HCT116 (cell line): ENCODE results near the gene SPTBN4. TPM values are rescaled to one million over a fixed set of nuclear protein-coding genes. Genes with fewer than 3 reads are reported as not detected.

Source experiments
- ATAC-seq: fragments of 200-7000 bp; cut with Tn5 transposase; 2 replicates; pipeline ENCODE4 v1.9.1; 2020; ENCODE audit warnings: mild to moderate bottlenecking, moderate library complexity
- BruUV-seq: library from RNA; stranded (reverse); fragments of 400-500 nt; replicated peaks from 2 replicates; lab custom pipeline; 2021; lab: Mats Ljungman, UMichigan
- CTCF ChIA-PET: fragments of 300-600 bp; sonication (Branson Sonifier 250); formaldehyde crosslinking; loops from one replicate; lab custom pipeline; 2021; ENCODE audit warnings: antibody characterized with exemption; lab: Charles Lee
- POLR2A ChIA-PET: fragments of 300-600, 350-600 bp; sonication (Branson Sonifier 250); formaldehyde crosslinking; loops from one replicate; lab custom pipeline; 2021; ENCODE audit warnings: antibody characterized with exemption; lab: Charles Lee
- RAD21 ChIA-PET, 2 experiments: fragments of 300-600 bp; sonication (Branson Sonifier 250); formaldehyde crosslinking; loops; one replicate each; lab custom pipeline; 2023; ENCODE audit warnings: low total read pairs in 2 of 2; ENCODE audit not compliant: uncharacterized antibody in 2 of 2, unreplicated experiment in 2 of 2, low non-redundant PET in 1 of 2; lab: Charles Lee
- DNase-seq: peaks from one replicate; pipeline ENCODE4 v3.0.0-alpha.2; 2010; ENCODE audit warnings: low read depth, low spot score
- H2AFZ ChIP-seq: fragments of 200-600 bp; shearing (Covaris generic), sonication (generic); 2 replicates; pipeline ENCODE4 v1.6.1; 2017; ENCODE audit warnings: low read depth, mixed run types, mixed read lengths, antibody characterized with exemption, low read length; ENCODE audit not compliant: poor library complexity, severe bottlenecking
- H3K27ac ChIP-seq: 2 replicates; pipeline ENCODE4 v1.5.1; 2012; ENCODE audit warnings: low read depth, low read length
- H3K27me3 ChIP-seq: fragments of 200-600 bp; sonication (generic); 2 replicates; pipeline ENCODE4 v1.6.1; 2016; ENCODE audit warnings: mixed run types, low read length, mixed read lengths; ENCODE audit not compliant: insufficient read depth
- H3K36me3 ChIP-seq, 2 experiments: fragments of 200-500 bp in 1 of 2; fragments of 200-600 bp in 1 of 2; sonication (Bioruptor generic) in 1 of 2; sonication (generic) in 1 of 2; 2 replicates each; pipeline versions ENCODE4 v1.5.1 to v1.6.1; 2014 to 2016; ENCODE audit warnings: low read length in 2 of 2, inconsistent platforms in 1 of 2, mixed read lengths in 1 of 2, mixed run types in 1 of 2; ENCODE audit not compliant: insufficient read depth in 2 of 2, control insufficient read depth in 1 of 2
- H3K4me1 ChIP-seq, 2 experiments: fragments of 200-600 bp in 1 of 2; sonication (generic) in 1 of 2; 2 replicates each; pipeline versions ENCODE4 v1.5.1 to v1.6.1; 2012 to 2017; ENCODE audit warnings: low read length in 2 of 2, inconsistent platforms in 1 of 2, mild to moderate bottlenecking in 1 of 2, mixed read lengths in 1 of 2, mixed run types in 1 of 2, moderate library complexity in 1 of 2; ENCODE audit not compliant: insufficient read depth in 2 of 2, control insufficient read depth in 1 of 2
- H3K4me2 ChIP-seq: fragments of 200-600 bp; sonication (generic); 2 replicates; pipeline ENCODE4 v1.6.1; 2017; ENCODE audit warnings: mixed run types, low read length, mixed read lengths
- H3K4me3 ChIP-seq, 2 experiments: fragments of 200-600 bp in 1 of 2; sonication (generic) in 1 of 2; replicated peaks in 1 of 2; 2 replicates each; pipeline ENCODE4 v1.5.1; 2011 to 2016; ENCODE audit warnings: low read length in 2 of 2, control low read depth in 1 of 2, low read depth in 1 of 2, mild to moderate bottlenecking in 1 of 2, mixed read lengths in 1 of 2, mixed run types in 1 of 2
- H3K79me2 ChIP-seq: fragments of 200-600 bp; sonication (generic); 2 replicates; pipeline ENCODE4 v1.6.1; 2017; ENCODE audit warnings: mild to moderate bottlenecking, mixed run types, low read length, moderate library complexity, mixed read lengths; ENCODE audit not compliant: insufficient read depth
- H3K9ac ChIP-seq: fragments of 200-600 bp; sonication (generic); 2 replicates; pipeline ENCODE4 v1.6.1; 2016; ENCODE audit warnings: low read length, mixed read lengths
- H3K9me2 ChIP-seq: fragments of 200-600 bp; sonication (generic), shearing (Covaris generic); 2 replicates; pipeline ENCODE4 v1.6.1; 2017; ENCODE audit warnings: mixed run types, mild to moderate bottlenecking, moderate library complexity; ENCODE audit not compliant: insufficient read depth
- H3K9me3 ChIP-seq, 2 experiments: fragments of 200-500 bp in 1 of 2; fragments of 200-600 bp in 1 of 2; sonication (Bioruptor generic) in 1 of 2; sonication (generic) in 1 of 2; 2 replicates each; pipeline ENCODE4 v1.6.1; 2014 to 2017; ENCODE audit warnings: low read length in 2 of 2, mixed read lengths in 2 of 2, inconsistent platforms in 1 of 2, low read depth in 1 of 2, mild to moderate bottlenecking in 1 of 2, mixed run types in 1 of 2, moderate library complexity in 1 of 2; ENCODE audit not compliant: control insufficient read depth in 1 of 2, insufficient read depth in 1 of 2
- H4K20me1 ChIP-seq: fragments of 200-600 bp; sonication (generic), shearing (Covaris generic); 2 replicates; pipeline ENCODE4 v1.6.1; 2017; ENCODE audit warnings: mixed run types, mild to moderate bottlenecking, moderate library complexity; ENCODE audit not compliant: insufficient read depth
- CBX3 ChIP-seq: IDR thresholded peaks from 2 replicates; pipeline ENCODE4 v1.6.1; 2012; ENCODE audit warnings: low read depth
- ELF1 ChIP-seq: IDR thresholded peaks from 2 replicates; pipeline ENCODE4 v1.6.1; 2012; ENCODE audit warnings: low read depth, borderline replicate concordance
- EZH2 ChIP-seq: fragments of 200-600 bp; sonication (generic); IDR thresholded peaks from 2 replicates; pipeline ENCODE4 v1.6.1; 2017; ENCODE audit warnings: antibody characterized with exemption, mixed run types
- EZH2phosphoT487 ChIP-seq: fragments of 200-600 bp; IDR thresholded peaks from 2 replicates; pipeline ENCODE4 v1.6.1; 2018; ENCODE audit warnings: antibody characterized with exemption, borderline replicate concordance
- POLR2AphosphoS5 ChIP-seq: IDR thresholded peaks from 2 replicates; pipeline ENCODE4 v1.6.1; 2011; ENCODE audit warnings: mild to moderate bottlenecking, low read depth, low read length, moderate library complexity
- RAD21 ChIP-seq: IDR thresholded peaks from 2 replicates; pipeline ENCODE4 v1.6.1; 2012; ENCODE audit warnings: low read depth, mild to moderate bottlenecking
- SIN3A ChIP-seq: IDR thresholded peaks from 2 replicates; pipeline ENCODE4 v1.6.1; 2012; ENCODE audit warnings: low read depth
- SRF ChIP-seq: IDR thresholded peaks from 2 replicates; pipeline ENCODE4 v1.6.1; 2012; ENCODE audit warnings: low read depth
- YY1 ChIP-seq: IDR thresholded peaks from 2 replicates; pipeline ENCODE4 v1.6.1; 2011; ENCODE audit warnings: low read length, low read depth, moderate library complexity, mild to moderate bottlenecking; ENCODE audit not compliant: insufficient replicate concordance; ENCODE audit errors: extremely low read depth
- ZNF274 ChIP-seq: fragments of 200-500 bp; sonication (Bioruptor generic); IDR thresholded peaks from 2 replicates; pipeline ENCODE4 v1.6.1; 2014; ENCODE audit warnings: mild to moderate bottlenecking, low read depth, low read length, inconsistent platforms
- intact Hi-C: fragments of 100-400 bp; cut with micrococcal nuclease; formaldehyde crosslinking; loops from 2 replicates; pipeline ENCODE4 v1.10.0; 2022
- total RNA-seq: library from RNA; stranded (reverse); gene quantifications from one replicate; pipeline ENCODE4 v1.2.1, GENCODE V29; 2021; ENCODE audit not compliant: unreplicated experiment
- TF ChIP-seq, protein P1 (sequence below), 3 experiments: fragments of 200-600 bp in 1 of 3; sonication (generic) in 1 of 3; IDR thresholded peaks in 2 of 3; conservative IDR thresholded peaks in 1 of 3; 2 replicates each; pipeline ENCODE4 v1.5.1; 2012 to 2017; ENCODE audit warnings: low read depth in 2 of 3, low read length in 2 of 3, antibody characterized with exemption in 1 of 3, borderline replicate concordance in 1 of 3, control low read depth in 1 of 3, mild to moderate bottlenecking in 1 of 3, mixed read lengths in 1 of 3, mixed run types in 1 of 3, moderate library complexity in 1 of 3; ENCODE audit not compliant: insufficient read depth in 1 of 3
- TF ChIP-seq, protein P2 (sequence below): IDR thresholded peaks from 2 replicates; pipeline ENCODE4 v1.6.1; 2011; ENCODE audit warnings: mild to moderate bottlenecking, low read length, moderate library complexity; ENCODE audit not compliant: insufficient replicate concordance; ENCODE audit errors: extremely low read depth

The SPTBN4 gene
- total RNA-seq, 1 experiment from 2014 or later, result 4.6 TPM

DNA sequence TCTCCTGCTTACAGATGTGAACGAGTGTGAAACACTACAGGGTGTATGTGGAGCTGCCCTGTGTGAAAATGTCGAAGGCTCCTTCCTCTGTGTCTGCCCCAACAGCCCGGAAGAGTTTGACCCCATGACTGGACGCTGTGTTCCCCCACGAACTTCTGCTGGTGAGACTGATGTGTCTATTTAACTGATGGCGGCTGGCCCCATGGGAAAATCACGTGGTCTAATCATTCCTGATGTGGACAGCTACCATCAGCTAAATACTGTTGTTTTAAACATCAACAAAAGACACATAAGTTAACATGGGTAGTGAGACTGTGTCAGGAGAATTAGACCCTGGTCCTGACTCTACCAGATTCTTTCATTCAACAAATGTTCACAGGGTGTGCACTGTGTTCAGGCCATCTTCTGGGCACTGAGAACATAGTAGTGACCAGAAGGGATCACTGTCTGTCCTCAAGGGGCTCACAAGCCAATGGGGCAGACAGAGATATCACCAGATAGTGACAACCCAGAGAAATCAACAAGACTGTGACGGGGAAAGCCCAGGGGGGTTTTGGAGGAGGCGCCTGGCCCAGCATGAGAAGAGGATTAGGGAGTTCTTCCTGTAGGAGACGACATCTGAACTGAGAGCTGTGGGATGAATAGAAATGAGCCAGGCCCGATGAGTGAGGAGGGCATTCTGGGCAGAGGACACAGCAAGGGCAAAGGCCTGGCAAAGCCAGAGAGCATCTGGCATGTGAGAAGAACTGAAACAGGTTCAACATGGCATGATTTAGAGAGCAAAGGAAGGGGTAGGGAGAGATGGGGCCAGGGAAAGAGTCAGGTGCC lies 152.7 kb downstream of the SPTBN4 start:
- Histone ChIP-seq H3K9me3 (no peaks in the 10 kb centered on the region), H3K4me2 (no peak overlapping the region)
- BruUV-seq, result no TSS peak
- CTCF ChIA-PET, result interaction anchor here (2.6 kb wide), 1 partner anchor 15 kb away, joined by 9 read pairs; no protein-coding TSS in a partner anchor
- TF ChIP-seq ELF1 (no peak), SIN3A (no peak), YY1 (no peak), EZH2phosphoT487 (no peak), EZH2 (no peak), SRF (no peak), RAD21 (no peak), CBX3 (no peak), ZNF274 (no peak), POLR2AphosphoS5 (no peak)
- TF ChIP-seq, protein P1, sequence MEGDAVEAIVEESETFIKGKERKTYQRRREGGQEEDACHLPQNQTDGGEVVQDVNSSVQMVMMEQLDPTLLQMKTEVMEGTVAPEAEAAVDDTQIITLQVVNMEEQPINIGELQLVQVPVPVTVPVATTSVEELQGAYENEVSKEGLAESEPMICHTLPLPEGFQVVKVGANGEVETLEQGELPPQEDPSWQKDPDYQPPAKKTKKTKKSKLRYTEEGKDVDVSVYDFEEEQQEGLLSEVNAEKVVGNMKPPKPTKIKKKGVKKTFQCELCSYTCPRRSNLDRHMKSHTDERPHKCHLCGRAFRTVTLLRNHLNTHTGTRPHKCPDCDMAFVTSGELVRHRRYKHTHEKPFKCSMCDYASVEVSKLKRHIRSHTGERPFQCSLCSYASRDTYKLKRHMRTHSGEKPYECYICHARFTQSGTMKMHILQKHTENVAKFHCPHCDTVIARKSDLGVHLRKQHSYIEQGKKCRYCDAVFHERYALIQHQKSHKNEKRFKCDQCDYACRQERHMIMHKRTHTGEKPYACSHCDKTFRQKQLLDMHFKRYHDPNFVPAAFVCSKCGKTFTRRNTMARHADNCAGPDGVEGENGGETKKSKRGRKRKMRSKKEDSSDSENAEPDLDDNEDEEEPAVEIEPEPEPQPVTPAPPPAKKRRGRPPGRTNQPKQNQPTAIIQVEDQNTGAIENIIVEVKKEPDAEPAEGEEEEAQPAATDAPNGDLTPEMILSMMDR (IDR thresholded peaks at IDR 0.05 in 2 of 3, conservative IDR thresholded peaks at IDR 0.05 in 1 of 3; ENCODE audit: borderline replicate concordance in 1 of 3, insufficient read depth in 1 of 3, low read depth in 2 of 3, low read length in 2 of 3), result no peak
- TF ChIP-seq, protein P2, sequence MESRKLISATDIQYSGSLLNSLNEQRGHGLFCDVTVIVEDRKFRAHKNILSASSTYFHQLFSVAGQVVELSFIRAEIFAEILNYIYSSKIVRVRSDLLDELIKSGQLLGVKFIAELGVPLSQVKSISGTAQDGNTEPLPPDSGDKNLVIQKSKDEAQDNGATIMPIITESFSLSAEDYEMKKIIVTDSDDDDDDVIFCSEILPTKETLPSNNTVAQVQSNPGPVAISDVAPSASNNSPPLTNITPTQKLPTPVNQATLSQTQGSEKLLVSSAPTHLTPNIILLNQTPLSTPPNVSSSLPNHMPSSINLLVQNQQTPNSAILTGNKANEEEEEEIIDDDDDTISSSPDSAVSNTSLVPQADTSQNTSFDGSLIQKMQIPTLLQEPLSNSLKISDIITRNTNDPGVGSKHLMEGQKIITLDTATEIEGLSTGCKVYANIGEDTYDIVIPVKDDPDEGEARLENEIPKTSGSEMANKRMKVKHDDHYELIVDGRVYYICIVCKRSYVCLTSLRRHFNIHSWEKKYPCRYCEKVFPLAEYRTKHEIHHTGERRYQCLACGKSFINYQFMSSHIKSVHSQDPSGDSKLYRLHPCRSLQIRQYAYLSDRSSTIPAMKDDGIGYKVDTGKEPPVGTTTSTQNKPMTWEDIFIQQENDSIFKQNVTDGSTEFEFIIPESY, result no peak
- TF ChIP-seq, all 23 proteins: peak for 0
- no peak overlapping the region for H3K9ac ChIP-seq
- no peaks in the 10 kb centered on the region for H3K9me2 ChIP-seq
- POLR2A ChIA-PET, result no interaction called here
- ATAC-seq (no peak), DNase-seq (no peak)
- no peak overlapping the region for H2AFZ ChIP-seq
- H4K20me1 ChIP-seq, result no peaks in the 10 kb centered on the region
- no peaks in the 10 kb centered on the region for H3K27me3 ChIP-seq
- intact Hi-C loops, result no loop called here
- H3K27ac ChIP-seq, result no peak overlapping the region
- H3K36me3 ChIP-seq, result peaks cover 24 to 28% of the 10 kb centered on the region in 2 experiments; a peak in 3 of 4 replicates
- RAD21 ChIA-PET, result no interaction called here
- peaks cover 4% of the 10 kb centered on the region; the same call in 1 of the 2 replicates for H3K79me2 ChIP-seq
- H3K4me3 ChIP-seq, result no peak overlapping the region
- H3K4me1 ChIP-seq, result peaks cover 25 to 36% of the 10 kb centered on the region in 2 experiments
